ENCODE data around the gene DAND5. TPM values are rescaled to one million over a fixed set of nuclear protein-coding genes. Genes with fewer than 3 reads are reported as not detected.

Gene DAND5
- total RNA-seq, 2 donors from 2014 or later, result 5.2 to 7.0 TPM

DNA sequence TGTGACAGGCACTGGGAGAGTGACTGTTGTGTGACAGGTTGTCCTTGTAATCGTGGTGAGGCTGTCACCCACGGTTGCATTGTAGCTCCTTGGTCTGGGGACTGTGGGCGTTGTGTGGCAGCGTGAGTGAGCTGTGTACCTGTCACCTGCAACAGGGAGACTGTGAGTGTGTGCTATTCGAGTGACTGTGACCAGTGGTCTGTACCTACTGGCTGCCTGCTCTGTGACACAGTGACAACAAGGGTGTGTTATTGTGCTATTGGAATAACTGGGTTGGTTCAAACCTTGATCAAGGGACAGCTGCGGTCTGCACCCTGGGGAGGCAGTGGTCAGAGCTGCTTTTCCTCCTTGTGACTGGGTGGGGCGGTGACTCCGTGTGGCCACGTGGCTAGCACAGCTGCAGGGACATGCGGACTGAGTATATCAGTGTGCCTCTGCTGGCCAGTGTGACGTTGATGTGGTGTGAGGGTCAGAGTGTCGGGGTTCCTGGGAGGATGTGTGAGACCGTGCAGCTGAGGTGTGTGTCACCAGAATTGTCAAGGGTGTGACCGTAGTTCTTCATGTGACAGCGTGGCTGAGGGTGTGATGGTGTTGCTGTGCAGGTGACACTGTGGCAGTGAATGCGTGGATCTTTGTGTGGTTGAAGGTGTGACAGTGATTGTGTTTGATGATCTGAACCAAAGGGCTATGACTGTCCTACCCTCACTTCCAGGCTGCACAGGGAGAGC is 15.8 kb downstream of the DAND5 start:
- ATAC-seq (peak; percentile 66 to 78), DNase-seq (peak; percentile 68)
- intact Hi-C loops (cut with DNase I), result loop anchor here (5.0 kb wide), 2 partner anchors 77 to 92 kb away; no protein-coding TSS in a partner anchor

DNA sequence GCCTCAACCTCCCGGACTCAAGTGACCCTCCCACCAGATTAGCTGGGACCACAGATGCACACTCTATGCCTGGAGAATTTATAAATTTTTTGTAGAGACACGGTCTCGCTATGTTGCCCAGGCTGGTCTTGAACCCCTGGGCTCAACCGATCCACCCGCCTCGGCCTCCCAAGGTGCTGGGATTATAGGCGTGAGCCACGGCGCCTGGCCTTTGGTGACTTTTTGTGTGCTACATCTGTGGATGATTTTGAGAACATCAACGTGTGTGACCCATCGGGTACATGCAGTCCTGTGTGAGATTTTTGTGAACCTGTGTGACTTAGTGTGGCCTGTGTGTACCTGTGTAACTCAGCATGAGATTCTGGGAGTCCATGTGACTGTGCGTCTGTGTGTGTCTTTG is 17.4 kb downstream of the DAND5 start:
- ATAC-seq, result no peak
- intact Hi-C loops (cut with DNase I), result loop anchor here (5.0 kb wide), 2 partner anchors 76 to 91 kb away; no protein-coding TSS in a partner anchor
- DNase-seq, result no peak

DNA sequence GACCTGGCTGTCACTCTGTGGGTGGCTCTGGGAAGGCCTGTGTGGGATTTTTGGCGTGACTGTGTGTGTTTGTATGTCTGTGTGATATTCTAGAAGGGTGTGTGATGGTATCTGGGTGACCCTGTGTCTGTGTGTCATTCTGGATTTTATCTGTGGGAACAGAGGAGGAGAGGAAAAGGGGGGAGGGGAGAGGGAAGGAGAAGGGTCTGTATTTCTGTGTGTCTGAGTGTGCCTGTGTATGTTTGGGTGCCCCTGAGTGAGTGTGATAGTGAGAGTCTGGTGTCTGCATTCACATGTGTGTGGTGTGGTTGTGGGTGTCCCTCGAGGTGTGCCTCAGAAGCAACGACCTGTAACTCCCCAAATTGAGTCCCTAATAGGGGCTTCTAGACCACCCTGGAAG is 17.8 kb downstream of the DAND5 start:
- ATAC-seq, result no peak
- intact Hi-C loops (cut with DNase I), result loop anchor here (5.0 kb wide), 2 partner anchors 75 to 90 kb away; no protein-coding TSS in a partner anchor
- DNase-seq, result no peak

DNA sequence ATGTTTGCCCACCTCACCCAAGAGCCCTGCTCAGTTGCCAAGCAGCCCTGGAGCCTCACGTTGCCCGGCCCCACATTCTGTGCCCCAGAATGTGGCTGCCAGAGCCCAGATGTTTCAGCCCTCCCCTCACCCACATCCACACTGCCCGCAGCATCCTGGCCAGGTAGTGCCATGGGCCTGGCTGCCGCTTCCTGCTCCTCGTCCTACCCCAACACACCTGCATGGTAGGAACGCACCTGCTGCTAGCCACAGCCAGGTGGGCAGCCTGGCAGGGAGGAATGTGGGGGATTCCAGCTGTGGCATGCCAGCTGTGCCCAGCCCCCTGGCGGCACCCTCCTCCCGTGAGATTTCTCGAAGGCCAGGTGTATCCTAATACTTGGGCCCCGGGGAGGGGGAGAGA is 18.4 kb downstream of the DAND5 start:
- ATAC-seq (no peak), DNase-seq (no peak)
- intact Hi-C loops (cut with DNase I), result loop anchor here (5.0 kb wide), 2 partner anchors 75 to 90 kb away; no protein-coding TSS in a partner anchor

DNA sequence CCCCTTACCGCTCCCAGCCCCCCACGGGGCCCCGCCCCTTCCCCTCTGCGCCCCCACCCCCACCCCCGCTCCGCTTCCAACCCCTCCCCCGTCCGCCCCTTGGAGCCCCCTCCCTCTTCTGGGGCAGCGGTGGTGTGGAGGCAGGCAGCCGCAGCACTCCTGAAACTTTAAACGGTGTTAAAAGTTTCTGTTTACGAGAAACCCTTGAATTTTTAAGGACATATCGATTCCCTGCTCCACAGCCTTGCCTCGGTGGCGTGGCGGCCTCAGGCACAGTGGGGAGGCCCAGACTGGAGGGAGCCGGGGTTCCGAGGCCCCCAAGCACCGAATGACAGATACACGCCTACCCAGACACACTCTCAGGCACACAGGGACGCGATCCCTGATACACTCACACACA is 21.1 kb downstream of the DAND5 start:
- intact Hi-C loops (cut with DNase I), result no loop called here
- ATAC-seq (no peak), DNase-seq (no peak)

DNA sequence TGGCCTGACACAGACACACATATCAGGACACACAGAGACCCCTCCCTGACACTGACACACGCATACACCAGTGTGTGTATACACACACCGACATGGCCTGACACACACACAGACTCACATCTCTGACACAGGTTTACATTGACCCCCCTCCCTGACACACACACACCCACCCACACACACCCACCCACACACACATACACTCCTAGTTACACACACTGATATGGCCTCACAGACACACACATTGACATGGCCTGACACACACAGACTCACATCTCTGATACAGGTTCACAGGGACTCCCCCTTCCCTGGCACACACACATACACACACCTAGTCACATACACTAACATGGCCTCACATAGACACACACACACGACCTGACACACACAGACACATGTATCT is 21.5 kb downstream of the DAND5 start:
- no peak for DNase-seq
- intact Hi-C loops (cut with DNase I), result no loop called here

GRCh38 chr19:12991296-12991695 is 21.9 kb downstream of the DAND5 start:
- intact Hi-C loops (cut with DNase I), result no loop called here
- DNase-seq (no peak), ATAC-seq (no peak)

More for the DNA sequence above, 21.5 kb downstream of the DAND5 start:
- ATAC-seq, result no peak

- no peak for DNase-seq
- no peak for ATAC-seq
- intact Hi-C loops (cut with DNase I), result no loop called here
These were observed 23.4 kb downstream of the DAND5 start for GRCh38 chr19:12992729-12993128.

- intact Hi-C loops (cut with DNase I), result no loop called here
- DNase-seq (no peak), ATAC-seq (no peak)
These were observed 24.2 kb downstream of the DAND5 start for GRCh38 chr19:12993562-12993961.

DNA sequence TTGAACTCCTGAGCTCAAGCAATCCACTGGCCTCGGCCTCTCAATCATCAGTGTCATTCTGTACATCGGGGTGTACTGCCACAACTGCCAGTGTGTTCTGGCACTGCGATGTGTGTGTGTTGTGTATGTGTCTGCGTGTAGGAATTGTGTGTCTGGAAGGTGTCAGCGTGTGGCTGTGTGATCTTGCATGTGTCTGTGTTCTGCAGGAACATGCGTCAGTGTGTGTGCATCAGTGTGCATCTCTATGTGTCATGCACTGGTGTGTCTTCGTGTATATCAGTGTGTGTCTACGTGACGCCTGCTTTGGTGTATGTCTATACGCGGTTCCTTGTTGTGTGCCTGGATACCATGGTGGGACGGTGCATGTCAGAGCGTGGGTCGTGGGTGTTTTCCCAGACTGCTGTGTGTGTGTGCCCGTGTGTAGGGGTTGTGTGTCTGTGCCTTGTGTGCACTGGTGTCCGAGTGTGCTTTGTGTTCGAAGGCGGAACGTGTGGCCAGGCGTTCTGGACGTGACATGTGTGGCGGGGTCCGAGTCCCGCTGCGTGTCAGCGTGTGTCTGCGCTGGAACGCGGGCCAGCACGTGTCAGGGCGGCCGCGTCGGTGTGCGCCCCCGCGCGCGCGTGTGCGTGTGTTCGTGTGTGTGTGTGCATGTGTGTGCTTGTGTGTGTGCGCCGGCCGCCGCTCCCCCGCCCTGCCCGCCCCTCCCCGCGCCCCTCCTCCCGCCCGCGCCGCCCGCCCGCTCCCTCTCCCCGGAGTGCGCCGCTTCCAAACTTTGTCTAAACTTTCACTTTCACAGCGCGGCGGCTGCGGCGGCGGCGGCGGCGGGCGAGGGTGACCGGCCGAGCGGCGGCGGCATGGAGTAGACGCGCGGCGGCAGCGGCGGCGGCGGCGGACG is 25.6 kb downstream of the DAND5 start, which contains the start of gene NFIX:
Gene NFIX (plus strand): TSS at position 775 of the 895 bp plus-strand sequence. CDS start 363 bp downstream, outside the sequence.
- DNase-seq (peak; percentile 76), ATAC-seq (peak; percentile 44 to 60)
- intact Hi-C loops (cut with DNase I), result loop anchor here in 1 of 2 donors (5.0 kb wide), 1 partner anchor 62 kb away; no protein-coding TSS in a partner anchor

- ATAC-seq (peak; percentile 25 to 38), DNase-seq (no peak)
- intact Hi-C loops (cut with DNase I), result loop anchor here in 1 of 2 donors (5.0 kb wide), 1 partner anchor 62 kb away; no protein-coding TSS in a partner anchor
These were observed 26.4 kb downstream of the DAND5 start for GRCh38 chr19:12995596-12996405.

- intact Hi-C loops (cut with DNase I), result loop anchor here in 1 of 2 donors (5.0 kb wide), 1 partner anchor 61 kb away; no protein-coding TSS in a partner anchor
- DNase-seq, result peak; percentile 59
- peak; percentile 56 to 65 for ATAC-seq
These were observed 27.2 kb downstream of the DAND5 start for GRCh38 chr19:12996406-12997094.

- intact Hi-C loops (cut with DNase I), result loop anchor here in 1 of 2 donors (5.0 kb wide), 1 partner anchor 60 kb away; no protein-coding TSS in a partner anchor
- DNase-seq (no peak), ATAC-seq (no peak)
These were observed 28.0 kb downstream of the DAND5 start for GRCh38 chr19:12997179-12997966.

DNA sequence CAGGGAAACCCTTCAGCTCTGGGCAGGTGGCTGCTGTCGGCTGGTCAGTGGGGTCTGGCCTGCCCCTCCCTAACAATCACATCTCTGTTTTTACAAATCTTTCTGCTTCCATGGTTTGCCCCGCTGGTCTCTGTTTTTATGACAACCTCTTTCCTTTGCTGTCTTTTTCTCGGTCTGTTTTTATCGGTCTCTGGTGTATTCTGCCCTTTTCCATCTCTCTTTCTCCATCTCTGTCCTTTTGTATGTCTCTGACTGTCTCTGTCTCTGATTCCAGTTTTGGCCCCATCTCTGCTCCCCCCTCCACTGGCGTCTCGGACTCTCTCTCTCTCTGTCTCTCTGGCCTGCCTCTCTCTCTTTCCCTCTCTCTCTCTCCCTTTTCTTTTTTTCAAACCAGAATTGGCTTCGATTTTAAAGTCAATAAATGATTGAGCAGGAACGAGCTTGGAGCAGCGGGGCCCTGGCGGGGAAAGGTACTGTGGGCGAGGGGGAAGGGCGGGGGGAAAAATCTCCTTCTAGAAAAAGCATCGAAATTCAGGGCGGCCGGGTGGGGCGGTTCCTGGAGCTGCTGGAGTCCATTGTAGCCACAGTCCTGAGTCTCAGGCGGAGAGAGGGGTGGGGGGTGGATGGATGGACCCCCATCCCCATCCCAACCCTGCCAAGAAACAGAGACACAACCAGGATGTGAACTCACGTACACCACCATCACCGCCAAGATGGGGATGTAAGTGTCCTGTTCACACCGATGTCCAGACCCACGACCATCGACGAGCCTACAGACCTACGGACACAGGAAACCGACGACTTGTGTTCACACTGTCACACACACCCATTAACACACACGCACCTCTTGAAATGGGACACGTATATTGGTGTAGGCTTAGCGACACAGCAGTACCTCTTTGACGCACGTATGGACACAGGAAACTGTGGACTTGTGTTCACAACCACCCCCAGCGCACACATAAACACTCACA is 28.9 kb downstream of the DAND5 start:
- DNase-seq (no peak), ATAC-seq (no peak)
- intact Hi-C loops (cut with DNase I), result loop anchor here in 1 of 2 donors (5.0 kb wide), 1 partner anchor 59 kb away; no protein-coding TSS in a partner anchor

DNA sequence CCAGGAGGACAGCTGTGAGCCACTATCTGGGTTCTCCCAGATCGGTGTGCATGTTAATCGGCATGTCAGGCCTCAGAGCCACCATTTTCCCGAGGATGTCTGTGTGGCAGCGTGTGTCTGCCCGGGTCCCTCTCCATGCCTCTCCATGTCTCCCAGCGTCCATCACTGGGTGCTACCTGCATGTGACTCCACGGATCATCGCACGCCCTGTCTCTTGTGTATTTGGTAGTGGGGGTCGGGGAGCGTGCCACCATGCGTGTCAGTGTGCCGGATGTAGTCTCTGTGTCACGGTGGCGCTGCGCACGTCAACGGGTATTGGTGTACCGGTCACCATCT is 31.8 kb downstream of the DAND5 start:
- DNase-seq, result no peak
- ATAC-seq, result no peak
- intact Hi-C loops (cut with DNase I), result no loop called here

DNA sequence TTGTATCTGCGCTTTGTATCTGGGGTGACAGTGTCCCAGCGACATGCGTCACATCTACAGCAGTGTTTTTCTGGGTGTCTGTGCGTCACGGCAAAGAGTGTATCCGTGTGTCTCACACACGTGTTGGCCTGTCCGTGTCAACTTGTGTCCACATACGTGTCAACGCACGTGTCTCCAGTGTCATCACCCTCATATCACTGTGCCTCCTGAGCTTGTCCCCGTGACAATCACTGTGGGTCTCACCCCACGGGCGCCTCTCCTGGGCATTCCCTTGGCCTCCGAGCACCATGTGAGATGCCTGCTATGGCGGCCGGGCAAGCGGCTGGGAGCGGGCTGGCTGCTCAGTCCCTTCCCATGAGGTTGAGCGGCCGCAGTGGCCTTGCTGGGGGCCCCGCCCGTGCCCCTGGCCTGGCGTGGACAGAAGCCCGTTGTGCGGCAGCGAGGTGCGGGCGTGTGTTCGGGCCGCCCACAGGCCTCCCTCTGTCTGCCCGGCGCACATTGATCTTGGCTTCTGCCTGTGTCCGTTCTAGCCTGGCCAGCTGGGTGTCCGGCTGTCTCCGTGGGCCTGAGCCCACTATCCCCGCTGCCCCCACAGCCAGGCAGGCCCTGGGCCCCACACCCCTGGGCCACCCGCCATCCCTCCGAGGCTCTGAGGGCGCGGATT is 32.3 kb downstream of the DAND5 start:
- intact Hi-C loops (cut with DNase I), result no loop called here
- ATAC-seq (peak; percentile 48 to 71), DNase-seq (peak; percentile 54)
